ENCODE measurements around the gene LRRC31. TPM values are rescaled to one million over a fixed set of nuclear protein-coding genes. Genes with fewer than 3 reads are reported as not detected.

The LRRC31 gene
- total RNA-seq, 1 experiment from 2014 or later: not detected

DNA sequence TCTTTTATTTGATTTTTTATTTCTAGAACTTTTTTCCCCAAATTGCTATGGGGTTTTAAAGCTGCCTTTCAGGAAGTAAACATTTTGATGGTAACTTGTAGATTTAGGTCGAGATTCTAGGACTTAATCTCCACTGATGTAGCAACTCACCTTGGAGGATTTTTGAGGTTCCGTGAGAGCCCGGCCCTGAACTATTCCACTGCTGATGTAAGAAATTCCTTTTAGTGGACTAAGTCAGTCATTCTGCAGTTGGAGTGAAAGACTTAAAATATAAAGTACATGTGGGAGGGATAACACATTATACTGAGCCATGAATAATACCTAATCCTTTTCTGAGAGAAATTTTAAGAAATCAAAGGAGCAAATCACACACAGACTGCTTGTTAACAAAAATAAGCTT lies 44.4 kb downstream of the LRRC31 start:
- Histone ChIP-seq H3K9me3 (ENCODE audit: low read depth, low read length, poor library complexity, severe bottlenecking) (no peaks in the 10 kb centered on the region), H3K4me3 (ENCODE audit: low read depth, low read length, poor library complexity, severe bottlenecking) (no peak overlapping the region), H3K4me1 (ENCODE audit: insufficient read depth, low read length, poor library complexity, severe bottlenecking) (no peaks in the 10 kb centered on the region), H3K27me3 (replicated peaks; ENCODE audit: insufficient read depth, low read depth, low read length, poor library complexity) (no peaks in the 10 kb centered on the region), H3K27ac (ENCODE audit: low read depth, low read length, poor library complexity, severe bottlenecking) (no peak overlapping the region), H3K36me3 (ENCODE audit: insufficient read depth, low read length, poor library complexity, severe bottlenecking) (no peaks in the 10 kb centered on the region)
- CTCF ChIA-PET: no interaction called here
- BruUV-seq (replicated peaks): no TSS peak
- POLR2A ChIA-PET (ENCODE audit: low non-redundant PET): no interaction called here
- intact Hi-C loops (cut with micrococcal nuclease; ENCODE audit: unreplicated experiment): no loop called here
- TF ChIP-seq EZH2 (IDR thresholded peaks at IDR 0.05; ENCODE audit: borderline replicate concordance, low read depth, low read length, poor library complexity, severe bottlenecking): no peak
- TF ChIP-seq, protein P1, sequence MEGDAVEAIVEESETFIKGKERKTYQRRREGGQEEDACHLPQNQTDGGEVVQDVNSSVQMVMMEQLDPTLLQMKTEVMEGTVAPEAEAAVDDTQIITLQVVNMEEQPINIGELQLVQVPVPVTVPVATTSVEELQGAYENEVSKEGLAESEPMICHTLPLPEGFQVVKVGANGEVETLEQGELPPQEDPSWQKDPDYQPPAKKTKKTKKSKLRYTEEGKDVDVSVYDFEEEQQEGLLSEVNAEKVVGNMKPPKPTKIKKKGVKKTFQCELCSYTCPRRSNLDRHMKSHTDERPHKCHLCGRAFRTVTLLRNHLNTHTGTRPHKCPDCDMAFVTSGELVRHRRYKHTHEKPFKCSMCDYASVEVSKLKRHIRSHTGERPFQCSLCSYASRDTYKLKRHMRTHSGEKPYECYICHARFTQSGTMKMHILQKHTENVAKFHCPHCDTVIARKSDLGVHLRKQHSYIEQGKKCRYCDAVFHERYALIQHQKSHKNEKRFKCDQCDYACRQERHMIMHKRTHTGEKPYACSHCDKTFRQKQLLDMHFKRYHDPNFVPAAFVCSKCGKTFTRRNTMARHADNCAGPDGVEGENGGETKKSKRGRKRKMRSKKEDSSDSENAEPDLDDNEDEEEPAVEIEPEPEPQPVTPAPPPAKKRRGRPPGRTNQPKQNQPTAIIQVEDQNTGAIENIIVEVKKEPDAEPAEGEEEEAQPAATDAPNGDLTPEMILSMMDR (conservative IDR thresholded peaks at IDR 0.05; ENCODE audit: low read depth, low read length): no peak
- DNase-seq (ENCODE audit: low spot score): no peak

DNA sequence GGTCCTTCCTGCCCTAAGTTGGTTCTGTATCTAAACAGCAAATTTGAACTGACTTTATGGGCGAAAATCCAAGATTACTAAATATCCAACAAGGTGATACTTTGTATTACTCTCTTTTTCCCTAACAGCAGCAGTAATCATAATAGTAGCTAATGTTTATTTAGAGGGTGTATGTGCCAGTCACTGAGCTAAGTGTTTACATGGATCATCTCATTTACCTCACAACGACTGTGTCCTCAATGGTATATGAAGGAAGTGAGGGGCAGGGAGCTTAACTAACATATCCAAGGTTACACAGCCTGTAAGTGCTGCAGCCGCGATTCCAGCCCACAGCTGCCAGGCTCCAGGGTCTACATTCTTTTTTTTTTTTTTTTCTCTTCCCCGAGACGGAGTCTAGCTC lies 46.8 kb downstream of the LRRC31 start:
- no peaks in the 10 kb centered on the region for H3K27me3 ChIP-seq (replicated peaks; ENCODE audit: insufficient read depth, low read depth, low read length, poor library complexity)
- H3K27ac ChIP-seq (ENCODE audit: low read depth, low read length, poor library complexity, severe bottlenecking): no peak overlapping the region
- no peak for DNase-seq (ENCODE audit: low spot score)
- H3K36me3 ChIP-seq (ENCODE audit: insufficient read depth, low read length, poor library complexity, severe bottlenecking): no peaks in the 10 kb centered on the region
- no TSS peak for BruUV-seq (replicated peaks)
- TF ChIP-seq, protein P1 (conservative IDR thresholded peaks at IDR 0.05; ENCODE audit: low read depth, low read length): no peak
- no peak for TF ChIP-seq EZH2 (IDR thresholded peaks at IDR 0.05; ENCODE audit: borderline replicate concordance, low read depth, low read length, poor library complexity, severe bottlenecking)
- intact Hi-C loops (cut with micrococcal nuclease; ENCODE audit: unreplicated experiment): no loop called here
- H3K9me3 ChIP-seq (ENCODE audit: low read depth, low read length, poor library complexity, severe bottlenecking): no peaks in the 10 kb centered on the region
- CTCF ChIA-PET: no interaction called here
- H3K4me3 ChIP-seq (ENCODE audit: low read depth, low read length, poor library complexity, severe bottlenecking): no peak overlapping the region
- H3K4me1 ChIP-seq (ENCODE audit: insufficient read depth, low read length, poor library complexity, severe bottlenecking): no peaks in the 10 kb centered on the region
- POLR2A ChIA-PET (ENCODE audit: low non-redundant PET): no interaction called here

DNA sequence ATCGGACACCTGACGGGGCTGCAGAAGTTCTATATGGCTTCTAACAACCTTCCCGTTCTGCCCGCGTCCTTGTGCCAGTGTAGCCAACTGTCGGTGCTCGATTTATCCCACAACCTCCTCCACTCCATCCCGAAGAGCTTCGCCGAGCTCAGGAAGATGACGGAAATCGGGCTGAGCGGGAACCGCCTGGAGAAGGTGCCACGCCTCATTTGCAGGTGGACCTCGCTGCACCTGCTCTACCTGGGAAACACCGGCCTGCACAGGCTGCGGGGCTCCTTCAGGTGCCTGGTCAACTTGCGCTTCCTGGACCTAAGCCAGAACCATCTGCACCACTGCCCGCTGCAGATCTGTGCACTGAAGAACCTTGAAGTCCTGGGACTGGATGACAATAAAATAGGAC lies 47.2 kb downstream of the LRRC31 start:
- CTCF ChIA-PET: no interaction called here
- no peaks in the 10 kb centered on the region for H3K4me1 ChIP-seq (ENCODE audit: insufficient read depth, low read length, poor library complexity, severe bottlenecking)
- H3K4me3 ChIP-seq (ENCODE audit: low read depth, low read length, poor library complexity, severe bottlenecking): no peak overlapping the region
- POLR2A ChIA-PET (ENCODE audit: low non-redundant PET): no interaction called here
- no TSS peak for BruUV-seq (replicated peaks)
- TF ChIP-seq, protein P1 (conservative IDR thresholded peaks at IDR 0.05; ENCODE audit: low read depth, low read length): no peak
- TF ChIP-seq EZH2 (IDR thresholded peaks at IDR 0.05; ENCODE audit: borderline replicate concordance, low read depth, low read length, poor library complexity, severe bottlenecking): no peak
- H3K27ac ChIP-seq (ENCODE audit: low read depth, low read length, poor library complexity, severe bottlenecking): no peak overlapping the region
- H3K9me3 ChIP-seq (ENCODE audit: low read depth, low read length, poor library complexity, severe bottlenecking): no peaks in the 10 kb centered on the region
- no peaks in the 10 kb centered on the region for H3K36me3 ChIP-seq (ENCODE audit: insufficient read depth, low read length, poor library complexity, severe bottlenecking)
- intact Hi-C loops (cut with micrococcal nuclease; ENCODE audit: unreplicated experiment): no loop called here
- no peaks in the 10 kb centered on the region for H3K27me3 ChIP-seq (replicated peaks; ENCODE audit: insufficient read depth, low read depth, low read length, poor library complexity)
- no peak for DNase-seq (ENCODE audit: low spot score)

Data from A673 (cell line).